Measurements from ENCODE around the gene RNF223. TPM values are rescaled to one million over a fixed set of nuclear protein-coding genes. Genes with fewer than 3 reads are reported as not detected.
"Not testable (repeated sequence)": the region's sequence is repeated elsewhere in the genome, so short reads cannot be mapped to it uniquely, and the experiment has no call there.

The RNF223 gene
- total RNA-seq, 4 donors from 2014 or later: 9.4 to 19.5 (median 10.5) TPM

GRCh38 chr1:1100296-1100695 lies 26.2 kb upstream of the RNF223 start:
- no peak overlapping the region for H3K4me3 ChIP-seq (ENCODE audit: low read depth, poor library complexity, severe bottlenecking)
- intact Hi-C loops (cut with DNase I; ENCODE audit: low total_unique reads): no loop called here
- DNase-seq (ENCODE audit: low spot score in 2 of 2): peak in 1 of 2 donors; percentile 57
- WGBS, 2 donors: 93 to 98% methylated on average over 11 of the region's 11 CpGs
- TF ChIP-seq POLR2A (IDR thresholded peaks at IDR 0.05): no peak
- no peak for TF ChIP-seq CTCF (IDR thresholded peaks at IDR 0.05)

- no peak overlapping the region for H3K4me3 ChIP-seq (ENCODE audit: low read depth, poor library complexity, severe bottlenecking)
- intact Hi-C loops (cut with DNase I; ENCODE audit: low total_unique reads): no loop called here
- TF ChIP-seq CTCF (IDR thresholded peaks at IDR 0.05) (no peak), POLR2A (IDR thresholded peaks at IDR 0.05) (no peak)
- no peak for DNase-seq (ENCODE audit: low spot score in 2 of 2)
- 83 to 87% methylated on average over 4 of the region's 4 CpGs for WGBS, 2 donors
Measured at GRCh38 chr1:1099506-1100183, 25.5 kb upstream of the RNF223 start.

GRCh38 chr1:1098681-1099421 lies 24.7 kb upstream of the RNF223 start:
- no peak overlapping the region for H3K4me3 ChIP-seq (ENCODE audit: low read depth, poor library complexity, severe bottlenecking)
- peak in 1 of 2 donors; percentile 53 for DNase-seq (ENCODE audit: low spot score in 2 of 2)
- 89 to 95% methylated on average over 18 of the region's 18 CpGs for WGBS, 2 donors
- intact Hi-C loops (cut with DNase I; ENCODE audit: low total_unique reads): no loop called here
- no peak for TF ChIP-seq POLR2A (IDR thresholded peaks at IDR 0.05)
- TF ChIP-seq CTCF (IDR thresholded peaks at IDR 0.05): no peak

GRCh38 chr1:1096136-1096535 lies 22.0 kb upstream of the RNF223 start:
- intact Hi-C loops (cut with DNase I; ENCODE audit: low total_unique reads); H3K4me3 ChIP-seq (ENCODE audit: low read depth, poor library complexity, severe bottlenecking): not testable (repeated sequence)
- 96 to 98% methylated on average over 5 of the region's 5 CpGs for WGBS, 2 donors
- DNase-seq (ENCODE audit: low spot score in 2 of 2): peak in 1 of 2 donors; percentile 10

- 80 to 85% methylated on average over 7 of the region's 7 CpGs for WGBS, 2 donors
- intact Hi-C loops (cut with DNase I; ENCODE audit: low total_unique reads): no loop called here
- H3K4me3 ChIP-seq (ENCODE audit: low read depth, poor library complexity, severe bottlenecking): no peak overlapping the region
- TF ChIP-seq POLR2A (IDR thresholded peaks at IDR 0.05) (no peak), CTCF (IDR thresholded peaks at IDR 0.05) (no peak)
- peak in 1 of 2 donors; percentile 8 for DNase-seq (ENCODE audit: low spot score in 2 of 2)
Measured at GRCh38 chr1:1094981-1095380, 20.9 kb upstream of the RNF223 start.

GRCh38 chr1:1093610-1093943 lies 19.5 kb upstream of the RNF223 start:
- no peak for TF ChIP-seq CTCF (IDR thresholded peaks at IDR 0.05)
- TF ChIP-seq POLR2A (IDR thresholded peaks at IDR 0.05): no peak
- WGBS, 2 donors: 88 to 91% methylated on average over 10 of the region's 10 CpGs
- peak in 1 of 2 donors; percentile 76 for DNase-seq (ENCODE audit: low spot score in 2 of 2)
- intact Hi-C loops (cut with DNase I; ENCODE audit: low total_unique reads): no loop called here
- H3K4me3 ChIP-seq (ENCODE audit: low read depth, poor library complexity, severe bottlenecking): no peak overlapping the region

Data from lower leg skin (tissue), 4 donors.